ENCODE results near the gene EPB41L5.

The EPB41L5 gene

GRCh38 chr2:120225549-120226065 lies 212.7 kb downstream of the EPB41L5 start:
- no peak for DNase-seq (ENCODE audit: low spot score)

GRCh38 chr2:120226316-120226715 lies 213.4 kb downstream of the EPB41L5 start:
- no peak for DNase-seq (ENCODE audit: low spot score)

GRCh38 chr2:120227111-120227991 lies 214.5 kb downstream of the EPB41L5 start:
- no peak for DNase-seq (ENCODE audit: low spot score)

- DNase-seq (ENCODE audit: low spot score), result no peak
Observed at GRCh38 chr2:120228503-120228902, 215.6 kb downstream of the EPB41L5 start.

Measured in cerebellar cortex (tissue), 1 donor.